KMS-11 (cell line): ENCODE results near the gene CSRP1.

Source experiments
- H2AFZ ChIP-seq: fragments of 200-600 bp; sonication (generic); 2 replicates; pipeline ENCODE4 v1.6.1; 2016; ENCODE audit warnings: antibody characterized with exemption, mixed run types, low read depth
- H3K27ac ChIP-seq: fragments of 200-600 bp; sonication (generic); 2 replicates; pipeline ENCODE4 v1.6.1; 2016; ENCODE audit warnings: mild to moderate bottlenecking, mixed run types
- H3K27me3 ChIP-seq: fragments of 200-600 bp; sonication (generic); 2 replicates; pipeline ENCODE4 v1.6.1; 2017; ENCODE audit warnings: mild to moderate bottlenecking, low read depth, mixed run types, moderate library complexity; ENCODE audit not compliant: insufficient read depth
- H3K36me3 ChIP-seq: fragments of 200-600 bp; sonication (generic); 2 replicates; pipeline ENCODE4 v1.6.1; 2017; ENCODE audit warnings: mild to moderate bottlenecking, mixed run types; ENCODE audit not compliant: insufficient read depth
- H3K4me1 ChIP-seq: fragments of 200-600 bp; sonication (generic); 2 replicates; pipeline ENCODE4 v1.6.1; 2016; ENCODE audit warnings: mild to moderate bottlenecking, low read depth, mixed run types; ENCODE audit not compliant: poor library complexity, severe bottlenecking
- H3K4me2 ChIP-seq: fragments of 200-600 bp; sonication (generic); 2 replicates; pipeline ENCODE4 v1.7.0; 2016; ENCODE audit warnings: mild to moderate bottlenecking, mixed run types
- H3K4me3 ChIP-seq: fragments of 200-600 bp; sonication (generic); IDR thresholded peaks from 2 replicates; pipeline ENCODE4 v1.6.1; 2017; ENCODE audit warnings: low read depth, low read length, mixed read lengths; ENCODE audit not compliant: insufficient read depth
- H3K79me2 ChIP-seq: fragments of 200-600 bp; sonication (generic); 2 replicates; pipeline ENCODE4 v1.6.1; 2016; ENCODE audit warnings: low read depth, mixed run types; ENCODE audit not compliant: insufficient read depth
- H3K9ac ChIP-seq: fragments of 200-600 bp; sonication (generic); 2 replicates; pipeline ENCODE4 v1.6.1; 2016; ENCODE audit warnings: mild to moderate bottlenecking, mixed run types
- H4K20me1 ChIP-seq: fragments of 200-600 bp; sonication (generic); 2 replicates; pipeline ENCODE4 v1.6.1; 2016; ENCODE audit warnings: mild to moderate bottlenecking, mixed run types; ENCODE audit not compliant: insufficient read depth
- CTCF ChIP-seq: fragments of 200-600 bp; sonication (generic); conservative IDR thresholded peaks from 2 replicates; pipeline ENCODE4 v1.6.1; 2017; ENCODE audit warnings: low read depth, mild to moderate bottlenecking, antibody characterized with exemption, low read length, moderate library complexity, mixed read lengths

CSRP1 gene

GRCh38 chr1:201471772-201472171 lies 35.2 kb downstream of the CSRP1 start:
- H4K20me1 ChIP-seq: no peaks in the 10 kb centered on the region
- TF ChIP-seq CTCF: no peak
- H3K4me2 ChIP-seq: no peak overlapping the region
- no peaks in the 10 kb centered on the region for H3K36me3 ChIP-seq
- H2AFZ ChIP-seq: no peak overlapping the region
- no peak overlapping the region for H3K27ac ChIP-seq
- H3K9ac ChIP-seq: no peak overlapping the region
- H3K4me3 ChIP-seq: no peak overlapping the region
- H3K4me1 ChIP-seq: peaks cover 2% of the 10 kb centered on the region
- H3K27me3 ChIP-seq: peaks cover 11% of the 10 kb centered on the region; the same call in 1 of the 2 replicates
- no peaks in the 10 kb centered on the region for H3K79me2 ChIP-seq

GRCh38 chr1:201470581-201470980 lies 36.3 kb downstream of the CSRP1 start:
- Histone ChIP-seq H3K27ac (no peak overlapping the region), H2AFZ (no peak overlapping the region), H3K4me1 (no peaks in the 10 kb centered on the region), H4K20me1 (no peaks in the 10 kb centered on the region), H3K4me2 (no peak overlapping the region), H3K27me3 (peaks cover 11% of the 10 kb centered on the region; the same call in 1 of the 2 replicates), H3K36me3 (no peaks in the 10 kb centered on the region), H3K9ac (no peak overlapping the region), H3K79me2 (no peaks in the 10 kb centered on the region), H3K4me3 (no peak overlapping the region)
- no peak for TF ChIP-seq CTCF

DNA sequence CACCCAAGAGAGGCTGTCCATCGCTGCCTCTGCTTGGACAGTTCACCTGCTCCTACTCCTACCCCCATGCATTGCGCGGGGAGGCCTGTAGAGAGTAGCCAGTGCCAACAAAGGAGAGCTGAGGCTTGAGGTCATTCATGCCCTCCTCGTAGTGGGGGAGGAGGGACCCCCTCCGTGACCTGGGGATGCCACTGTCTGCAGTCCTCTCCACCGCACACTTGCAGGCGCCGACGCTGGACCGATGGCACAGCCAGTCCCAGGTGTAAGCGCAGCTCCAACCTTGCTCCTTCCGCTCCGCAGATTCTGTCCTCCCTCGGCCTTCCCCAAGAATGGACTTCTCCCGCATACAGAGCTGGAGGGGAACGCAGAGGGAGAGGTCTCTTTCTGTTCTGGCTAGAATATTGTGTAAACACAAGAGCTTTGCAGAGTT lies 37.3 kb downstream of the CSRP1 start:
- Histone ChIP-seq H3K4me3 (no peak overlapping the region), H3K36me3 (no peaks in the 10 kb centered on the region), H2AFZ (no peak overlapping the region), H3K27ac (no peak overlapping the region), H3K4me1 (no peaks in the 10 kb centered on the region), H3K27me3 (peaks cover 11% of the 10 kb centered on the region; the same call in 1 of the 2 replicates), H4K20me1 (no peaks in the 10 kb centered on the region), H3K9ac (no peak overlapping the region), H3K4me2 (no peak overlapping the region), H3K79me2 (no peaks in the 10 kb centered on the region)
- TF ChIP-seq CTCF: no peak

DNA sequence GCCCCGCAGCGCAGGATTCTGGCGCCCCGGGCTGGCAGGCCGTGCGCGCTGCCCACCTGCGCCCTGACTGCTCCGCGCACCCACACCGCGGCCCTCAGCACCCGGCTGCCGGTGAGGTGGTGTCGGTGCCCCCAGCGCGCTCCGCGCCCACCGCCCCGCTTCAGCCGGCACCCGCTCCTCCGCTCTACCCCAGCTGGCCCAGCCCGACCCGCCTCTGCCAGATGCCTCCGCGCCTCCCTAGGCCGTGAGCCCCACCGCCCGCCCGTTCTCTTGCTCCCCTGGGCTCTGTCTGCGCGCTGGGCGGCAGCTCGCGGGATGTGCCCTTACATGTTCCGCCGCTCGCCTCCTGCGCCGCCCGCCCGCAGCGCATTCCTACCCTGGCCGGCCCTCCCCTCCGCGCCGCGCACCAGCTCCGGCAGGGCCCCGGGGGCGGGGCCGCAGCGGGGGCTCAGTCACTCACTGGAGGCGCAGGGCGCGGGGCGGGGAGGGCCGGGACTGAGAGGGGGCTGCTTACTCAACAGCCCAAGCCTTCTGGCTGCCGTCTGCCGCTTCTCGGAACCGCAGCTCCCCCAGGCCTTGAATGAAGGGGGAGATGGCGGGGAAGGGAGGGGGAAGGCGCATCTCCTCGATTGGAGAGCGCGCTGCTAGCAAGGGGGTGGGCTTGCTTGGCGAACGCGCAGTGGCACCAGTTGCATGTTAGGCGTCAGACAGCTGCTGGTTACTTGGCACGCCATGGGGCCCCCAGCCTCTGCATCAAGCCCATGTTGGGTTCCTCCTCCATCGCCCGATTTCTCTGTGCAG lies 37.9 kb downstream of the CSRP1 start, which contains the start of gene PHLDA3:
Gene PHLDA3 (minus strand): TSS at position 345 of the 801 bp plus-strand sequence. CDS start 402 bp downstream, outside the sequence.
- no peak for TF ChIP-seq CTCF
- H3K27ac ChIP-seq: no peak within 1 kb of the TSS
- peaks cover 11% of the 10 kb centered on the region; the same call in 1 of the 2 replicates for H3K27me3 ChIP-seq
- H2AFZ ChIP-seq: no peak within 1 kb of the TSS
- no peaks in the 10 kb centered on the region for H3K4me1 ChIP-seq
- H4K20me1 ChIP-seq: no peaks in the 10 kb centered on the region
- no peak within 1 kb of the TSS for H3K4me2 ChIP-seq
- no peak within 1 kb of the TSS for H3K9ac ChIP-seq
- no peak within 1 kb of the TSS for H3K4me3 ChIP-seq
- H3K79me2 ChIP-seq: no peaks in the 10 kb centered on the region
- H3K36me3 ChIP-seq: no peaks in the 10 kb centered on the region
